Measurements from ENCODE around the gene TRIM56.
"Not testable (repeated sequence)": the region's sequence is repeated elsewhere in the genome, so short reads cannot be mapped to it uniquely, and the experiment has no call there.

TRIM56 gene

GRCh38 chr7:101124376-101125056 is 39.2 kb downstream of the TRIM56 start:
- Histone ChIP-seq H3K27ac (ENCODE audit: low read length) (peak overlapping the region; percentile 24), H3K9ac (ENCODE audit: low read length in 2 of 2) (peak overlapping the region in 1 of 2 donors; percentile 28), H3K4me1 (ENCODE audit: control insufficient read depth, insufficient read depth, low read length) (peaks cover 46% of the 10 kb centered on the region)

GRCh38 chr7:101125989-101126650 is 40.8 kb downstream of the TRIM56 start:
- Histone ChIP-seq H3K9ac (ENCODE audit: low read length in 2 of 2) (peak overlapping the region; percentile 38 to 51), H3K9me3 (ENCODE audit: control insufficient read depth in 2 of 2, low read length in 2 of 2) (no peaks in the 10 kb centered on the region), H3K4me3 (ENCODE audit: low read length in 2 of 2) (peak overlapping the region; percentile 62 to 70), H3K4me1 (ENCODE audit: control insufficient read depth, insufficient read depth, low read length) (peaks cover 41% of the 10 kb centered on the region), H3K27ac (ENCODE audit: low read length) (no peak overlapping the region), H3K27me3 (ENCODE audit: control insufficient read depth in 1 of 2, insufficient read depth in 2 of 2, low read length in 2 of 2) (no peaks in the 10 kb centered on the region), H3K36me3 (ENCODE audit: control insufficient read depth in 2 of 2, insufficient read depth in 2 of 2, low read length in 2 of 2) (no peaks in the 10 kb centered on the region)

More at GRCh38 chr7:101124376-101125056, 39.2 kb downstream of the TRIM56 start:
- no peaks in the 10 kb centered on the region for H3K9me3 ChIP-seq (ENCODE audit: control insufficient read depth in 2 of 2, low read length in 2 of 2)
- no peaks in the 10 kb centered on the region for H3K27me3 ChIP-seq (ENCODE audit: control insufficient read depth in 1 of 2, insufficient read depth in 2 of 2, low read length in 2 of 2)
- peak overlapping the region in 1 of 2 donors; percentile 25 for H3K4me3 ChIP-seq (ENCODE audit: low read length in 2 of 2)
- H3K36me3 ChIP-seq (ENCODE audit: control insufficient read depth in 2 of 2, insufficient read depth in 2 of 2, low read length in 2 of 2) = no peaks in the 10 kb centered on the region

GRCh38 chr7:101126651-101127459 is 41.6 kb downstream of the TRIM56 start, which contains the start of gene SERPINE1:
SERPINE1 (plus strand) TSS chr7:101127104; CDS start chr7:101128394, 1,290 bp downstream.
- no peaks in the 10 kb centered on the region for H3K27me3 ChIP-seq (ENCODE audit: control insufficient read depth in 1 of 2, insufficient read depth in 2 of 2, low read length in 2 of 2)
- no peaks in the 10 kb centered on the region for H3K9me3 ChIP-seq (ENCODE audit: control insufficient read depth in 2 of 2, low read length in 2 of 2)
- H3K36me3 ChIP-seq (ENCODE audit: control insufficient read depth in 2 of 2, insufficient read depth in 2 of 2, low read length in 2 of 2) = no peaks in the 10 kb centered on the region
- no peak within 1 kb of the TSS for H3K27ac ChIP-seq (ENCODE audit: low read length)
- H3K4me3 ChIP-seq (ENCODE audit: low read length in 2 of 2) = peak within 1 kb of the TSS; percentile 62 to 70
- H3K4me1 ChIP-seq (ENCODE audit: control insufficient read depth, insufficient read depth, low read length) = peaks cover 34% of the 10 kb centered on the region
- H3K9ac ChIP-seq (ENCODE audit: low read length in 2 of 2) = peak within 1 kb of the TSS; percentile 38 to 51

- peak overlapping the region; percentile 28 to 51 for H3K9ac ChIP-seq (ENCODE audit: low read length in 2 of 2)
- H3K4me3 ChIP-seq (ENCODE audit: low read length in 2 of 2) = peak overlapping the region; percentile 62 to 70
- H3K27me3 ChIP-seq (ENCODE audit: control insufficient read depth in 1 of 2, insufficient read depth in 2 of 2, low read length in 2 of 2) = no peaks in the 10 kb centered on the region
- peaks cover 30% of the 10 kb centered on the region for H3K4me1 ChIP-seq (ENCODE audit: control insufficient read depth, insufficient read depth, low read length)
- H3K9me3 ChIP-seq (ENCODE audit: control insufficient read depth in 2 of 2, low read length in 2 of 2) = no peaks in the 10 kb centered on the region
- no peaks in the 10 kb centered on the region for H3K36me3 ChIP-seq (ENCODE audit: control insufficient read depth in 2 of 2, insufficient read depth in 2 of 2, low read length in 2 of 2)
- H3K27ac ChIP-seq (ENCODE audit: low read length) = no peak overlapping the region
These were observed 42.3 kb downstream of the TRIM56 start for GRCh38 chr7:101127460-101128039.

- Histone ChIP-seq H3K4me3 (ENCODE audit: low read length in 2 of 2) (no peak overlapping the region), H3K27me3 (ENCODE audit: control insufficient read depth in 1 of 2, insufficient read depth in 2 of 2, low read length in 2 of 2) (no peaks in the 10 kb centered on the region), H3K27ac (ENCODE audit: low read length) (no peak overlapping the region), H3K9me3 (ENCODE audit: control insufficient read depth in 2 of 2, low read length in 2 of 2) (no peaks in the 10 kb centered on the region), H3K4me1 (ENCODE audit: control insufficient read depth, insufficient read depth, low read length) (peaks cover 23% of the 10 kb centered on the region), H3K36me3 (ENCODE audit: control insufficient read depth in 2 of 2, insufficient read depth in 2 of 2, low read length in 2 of 2) (no peaks in the 10 kb centered on the region), H3K9ac (ENCODE audit: low read length in 2 of 2) (no peak overlapping the region)
These were observed 43.0 kb downstream of the TRIM56 start for GRCh38 chr7:101128040-101128834.

GRCh38 chr7:101129603-101130117 is 44.4 kb downstream of the TRIM56 start:
- H3K4me3 ChIP-seq (ENCODE audit: low read length in 2 of 2) = no peak overlapping the region
- peaks cover 18% of the 10 kb centered on the region for H3K4me1 ChIP-seq (ENCODE audit: control insufficient read depth, insufficient read depth, low read length)
- no peaks in the 10 kb centered on the region for H3K36me3 ChIP-seq (ENCODE audit: control insufficient read depth in 2 of 2, insufficient read depth in 2 of 2, low read length in 2 of 2)
- no peak overlapping the region for H3K9ac ChIP-seq (ENCODE audit: low read length in 2 of 2)
- H3K9me3 ChIP-seq (ENCODE audit: control insufficient read depth in 2 of 2, low read length in 2 of 2) = no peaks in the 10 kb centered on the region
- H3K27ac ChIP-seq (ENCODE audit: low read length) = no peak overlapping the region
- no peaks in the 10 kb centered on the region for H3K27me3 ChIP-seq (ENCODE audit: control insufficient read depth in 1 of 2, insufficient read depth in 2 of 2, low read length in 2 of 2)

GRCh38 chr7:101132626-101133600 is 47.6 kb downstream of the TRIM56 start:
- H3K4me3 ChIP-seq (ENCODE audit: low read length in 2 of 2); H3K4me1 ChIP-seq (ENCODE audit: control insufficient read depth, insufficient read depth, low read length); H3K9me3 ChIP-seq (ENCODE audit: control insufficient read depth in 2 of 2, low read length in 2 of 2); H3K9ac ChIP-seq (ENCODE audit: low read length in 2 of 2); H3K36me3 ChIP-seq (ENCODE audit: control insufficient read depth in 2 of 2, insufficient read depth in 2 of 2, low read length in 2 of 2); H3K27ac ChIP-seq (ENCODE audit: low read length); H3K27me3 ChIP-seq (ENCODE audit: control insufficient read depth in 1 of 2, insufficient read depth in 2 of 2, low read length in 2 of 2): not testable (repeated sequence)

- Histone ChIP-seq H3K4me1 (ENCODE audit: control insufficient read depth, insufficient read depth, low read length) (peaks cover 8% of the 10 kb centered on the region), H3K9ac (ENCODE audit: low read length in 2 of 2) (no peak overlapping the region), H3K27ac (ENCODE audit: low read length) (no peak overlapping the region), H3K27me3 (ENCODE audit: control insufficient read depth in 1 of 2, insufficient read depth in 2 of 2, low read length in 2 of 2) (no peaks in the 10 kb centered on the region), H3K9me3 (ENCODE audit: control insufficient read depth in 2 of 2, low read length in 2 of 2) (no peaks in the 10 kb centered on the region), H3K4me3 (ENCODE audit: low read length in 2 of 2) (no peak overlapping the region), H3K36me3 (ENCODE audit: control insufficient read depth in 2 of 2, insufficient read depth in 2 of 2, low read length in 2 of 2) (no peaks in the 10 kb centered on the region)
These were observed 48.5 kb downstream of the TRIM56 start for GRCh38 chr7:101133621-101134398.
